GM23338 (cell line): ENCODE measurements around the gene SMURF1. TPM values are rescaled to one million over a fixed set of nuclear protein-coding genes. Genes with fewer than 3 reads are reported as not detected.

Experiments used
- ATAC-seq: fragments of 200-7000 bp; cut with Tn5 transposase; 3 replicates; pipeline ENCODE4 v1.9.1; 2020
- DNase-seq: peaks from one replicate; pipeline ENCODE4 v3.0.0-alpha.2; 2015; ENCODE audit warnings: low spot score
- H2AFZ ChIP-seq: fragments of 200-600 bp; sonication (generic); 2 replicates; pipeline ENCODE4 v1.8.0; 2016; ENCODE audit warnings: antibody characterized with exemption, mild to moderate bottlenecking, moderate library complexity
- H3F3A ChIP-seq: fragments of 200-600 bp; sonication (generic); replicated peaks from 2 replicates; pipeline ENCODE4 v1.8.0; 2017; ENCODE audit warnings: antibody characterized with exemption, mixed run types, low read depth
- H3K27ac ChIP-seq: fragments of 200-600 bp; sonication (generic); 2 replicates; pipeline ENCODE4 v1.6.1; 2016; ENCODE audit warnings: low read depth
- H3K27me3 ChIP-seq: fragments of 200-600 bp; sonication (generic); 2 replicates; pipeline ENCODE4 v1.8.0; 2016; ENCODE audit warnings: mild to moderate bottlenecking, mixed run types, moderate library complexity; ENCODE audit not compliant: insufficient read depth
- H3K36me3 ChIP-seq: fragments of 200-600 bp; sonication (generic); 2 replicates; pipeline ENCODE4 v1.8.0; 2016; ENCODE audit warnings: mild to moderate bottlenecking; ENCODE audit not compliant: insufficient read depth
- H3K4me1 ChIP-seq: fragments of 200-600 bp; sonication (generic); 2 replicates; pipeline ENCODE4 v1.8.0; 2016; ENCODE audit warnings: mild to moderate bottlenecking, moderate library complexity; ENCODE audit not compliant: insufficient read depth
- H3K4me2 ChIP-seq: fragments of 200-600 bp; sonication (generic); 2 replicates; pipeline ENCODE4 v1.7.1; 2017; ENCODE audit warnings: mixed run types
- H3K4me3 ChIP-seq: fragments of 200-600 bp; sonication (generic); 2 replicates; pipeline ENCODE4 v1.6.1; 2016; ENCODE audit warnings: mixed run types
- H3K79me2 ChIP-seq: fragments of 200-600 bp; sonication (generic); replicated peaks from 2 replicates; pipeline ENCODE4 v1.8.0; 2017; ENCODE audit warnings: mild to moderate bottlenecking; ENCODE audit not compliant: insufficient read depth
- H3K9me2 ChIP-seq: fragments of 200-600 bp; sonication (generic); 2 replicates; pipeline ENCODE4 v1.8.0; 2017; ENCODE audit not compliant: insufficient read depth
- H4K20me1 ChIP-seq: fragments of 200-600 bp; sonication (generic); replicated peaks from 2 replicates; pipeline ENCODE4 v1.8.0; 2017; ENCODE audit warnings: mild to moderate bottlenecking; ENCODE audit not compliant: insufficient read depth
- H3K27ac Mint-ChIP-seq: 2 replicates; pipeline ENCODE4 v1.8.0; 2020; ENCODE audit warnings: inconsistent platforms, mild to moderate bottlenecking, moderate library complexity, mixed read lengths
- H3K27me3 Mint-ChIP-seq: 3 replicates; pipeline ENCODE4 v1.8.0; 2022; ENCODE audit warnings: low read depth, mild to moderate bottlenecking, moderate library complexity, mixed read lengths, inconsistent platforms; ENCODE audit not compliant: insufficient read depth, poor library complexity
- H3K36me3 Mint-ChIP-seq: 3 replicates; pipeline ENCODE4 v1.8.0; 2021; ENCODE audit warnings: low read depth, mild to moderate bottlenecking, inconsistent platforms, moderate library complexity, mixed read lengths
- H3K4me1 Mint-ChIP-seq: 3 replicates; pipeline ENCODE4 v1.8.0; 2020; ENCODE audit warnings: mild to moderate bottlenecking, inconsistent platforms, mixed read lengths
- H3K4me3 Mint-ChIP-seq: 3 replicates; pipeline ENCODE4 v1.8.0; 2021; ENCODE audit warnings: moderate library complexity, mild to moderate bottlenecking, inconsistent platforms, mixed read lengths
- H3K9me3 Mint-ChIP-seq: 3 replicates; pipeline ENCODE4 v1.8.0; 2020; ENCODE audit warnings: moderate library complexity, mild to moderate bottlenecking, inconsistent platforms, mixed read lengths
- EZH2 ChIP-seq: fragments of 200-600 bp; sonication (generic); IDR thresholded peaks from one replicate; pipeline ENCODE4 v1.8.0; 2017; ENCODE audit warnings: antibody characterized with exemption, mild to moderate bottlenecking, low read depth; ENCODE audit not compliant: unreplicated experiment
- EZH2phosphoT487 ChIP-seq: fragments of 200-600 bp; sonication (generic); IDR thresholded peaks from one replicate; pipeline ENCODE4 v1.8.1; 2018; ENCODE audit warnings: antibody characterized with exemption; ENCODE audit not compliant: unreplicated experiment
- JUNB ChIP-seq: IDR thresholded peaks from one replicate; pipeline ENCODE4 v1.6.1; 2016; ENCODE audit warnings: antibody characterized with exemption; ENCODE audit not compliant: unreplicated experiment
- NANOG ChIP-seq: IDR thresholded peaks from 2 replicates; pipeline ENCODE4 v1.6.1; 2016; ENCODE audit warnings: antibody characterized with exemption, borderline replicate concordance
- REST ChIP-seq: IDR thresholded peaks from one replicate; pipeline ENCODE4 v1.6.1; 2018; ENCODE audit warnings: antibody characterized with exemption; ENCODE audit not compliant: unreplicated experiment
- STAT1 ChIP-seq: IDR thresholded peaks from one replicate; pipeline ENCODE4 v1.6.1; 2016; ENCODE audit warnings: antibody characterized with exemption; ENCODE audit not compliant: unreplicated experiment
- ZNF114 ChIP-seq: fragments of 250-450 bp; sonication (Bioruptor Pico); IDR thresholded peaks from 2 replicates; pipeline ENCODE4 v1.5.0; 2020; ENCODE audit warnings: mild to moderate bottlenecking, moderate library complexity
- polyA plus RNA-seq: library from polyadenylated mRNA; unstranded; fragments of >200 nt; fragmentation: Nextera tagmentation; extraction: Ambion mirVana; gene quantifications from 2 replicates; pipeline ENCODE4 v1.2.1, GENCODE V29; 2016
- total RNA-seq: library from RNA; depleted of rRNA; stranded (reverse); fragments of >200 nt; shearing (Covaris generic); gene quantifications from 2 replicates; pipeline ENCODE4 v1.2.3, GENCODE V29; 2014
- TF ChIP-seq, protein P1 (sequence below): IDR thresholded peaks from 2 replicates; pipeline ENCODE4 v1.6.1; 2016; ENCODE audit warnings: antibody characterized with exemption

SMURF1 gene
- total and polyA plus RNA-seq, 2 experiments from 2014 or later = 5.8 to 23.9 TPM

DNA sequence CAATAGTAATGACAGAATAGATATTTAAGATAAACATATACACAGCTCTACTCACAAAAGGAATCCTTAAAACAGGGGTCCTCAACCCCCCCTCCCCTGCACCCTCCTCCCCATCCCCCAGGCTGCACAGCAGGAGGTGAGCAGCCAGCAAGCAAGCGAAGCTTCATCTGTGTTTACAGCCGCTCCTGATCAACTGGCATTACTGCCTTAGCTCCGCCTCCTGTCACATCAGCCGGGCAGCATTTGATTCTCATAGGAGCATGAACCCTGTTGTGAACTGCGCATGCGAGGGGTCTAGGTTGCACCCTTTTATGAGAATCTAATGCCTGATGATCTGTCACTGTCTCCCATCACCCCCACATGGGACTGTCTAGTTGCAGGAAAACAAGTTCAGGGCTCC, 65.5 kb downstream of the SMURF1 start (continued):
- TF ChIP-seq EZH2phosphoT487 (no peak), REST (no peak), EZH2 (no peak), NANOG (no peak)

GRCh38 chr7:99076615-99077014, 67.3 kb downstream of the SMURF1 start:
- Histone ChIP-seq H3K4me2 (no peak overlapping the region), H3F3A (no peaks in the 10 kb centered on the region), H3K27ac (no peak overlapping the region), H2AFZ (no peak overlapping the region), H3K4me1 (no peaks in the 10 kb centered on the region; the same call in 1 of the 2 replicates), H3K9me2 (0 out of 2 replicates have a peak, but pooled peaks cover 4% of the 10 kb centered on the region), H3K79me2 (peaks cover 98% of the 10 kb centered on the region), H4K20me1 (peaks cover 28% of the 10 kb centered on the region), H3K27me3 (no peaks in the 10 kb centered on the region), H3K4me3 (no peak overlapping the region), H3K36me3 (no peaks in the 10 kb centered on the region)
- DNase-seq (no peak), ATAC-seq (no peak)
- no peaks in the 10 kb centered on the region; the same call in 2 of the 3 replicates for H3K36me3 Mint-ChIP-seq
- no peak overlapping the region for H3K27ac Mint-ChIP-seq
- no peak overlapping the region for H3K4me3 Mint-ChIP-seq
- no peaks in the 10 kb centered on the region for H3K9me3 Mint-ChIP-seq
- no peaks in the 10 kb centered on the region for H3K27me3 Mint-ChIP-seq
- no peak for TF ChIP-seq STAT1
- no peak for TF ChIP-seq JUNB
- no peak for TF ChIP-seq REST
- no peak for TF ChIP-seq ZNF114 (CRISPR knock-in tag)
- TF ChIP-seq NANOG = no peak
- TF ChIP-seq, protein P1, sequence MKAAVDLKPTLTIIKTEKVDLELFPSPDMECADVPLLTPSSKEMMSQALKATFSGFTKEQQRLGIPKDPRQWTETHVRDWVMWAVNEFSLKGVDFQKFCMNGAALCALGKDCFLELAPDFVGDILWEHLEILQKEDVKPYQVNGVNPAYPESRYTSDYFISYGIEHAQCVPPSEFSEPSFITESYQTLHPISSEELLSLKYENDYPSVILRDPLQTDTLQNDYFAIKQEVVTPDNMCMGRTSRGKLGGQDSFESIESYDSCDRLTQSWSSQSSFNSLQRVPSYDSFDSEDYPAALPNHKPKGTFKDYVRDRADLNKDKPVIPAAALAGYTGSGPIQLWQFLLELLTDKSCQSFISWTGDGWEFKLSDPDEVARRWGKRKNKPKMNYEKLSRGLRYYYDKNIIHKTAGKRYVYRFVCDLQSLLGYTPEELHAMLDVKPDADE = no peak
- peaks cover 5% of the 10 kb centered on the region; the same call in 2 of the 3 replicates for H3K4me1 Mint-ChIP-seq
